H1 (cell line): ENCODE data around the gene EGFR.

Experiments used
- BACH1 ChIP-seq: IDR thresholded peaks from 2 replicates; pipeline ENCODE4 v1.6.1; 2012; ENCODE audit warnings: low read length, improper control_type of control experiment
- CBX8 ChIP-seq: fragments of 300-800, 300-1000 bp; sonication (generic); IDR thresholded peaks from 2 replicates; pipeline ENCODE4 v1.7.1; 2016; ENCODE audit warnings: low read depth, low read length, borderline replicate concordance
- CEBPB ChIP-seq: IDR thresholded peaks from 2 replicates; pipeline ENCODE4 v1.6.1; 2012; ENCODE audit warnings: low read depth, low read length
- CHD2 ChIP-seq: IDR thresholded peaks from 2 replicates; pipeline ENCODE4 v1.6.1; 2012; ENCODE audit warnings: low read length, improper control_type of control experiment
- EP300 ChIP-seq, 2 experiments: IDR thresholded peaks; 1 replicate in 1 of 2; 2 replicates in 1 of 2; pipeline ENCODE4 v1.6.1; 2011 to 2012; ENCODE audit warnings: low read depth in 2 of 2, low read length in 2 of 2, mild to moderate bottlenecking in 2 of 2, borderline replicate concordance in 1 of 2, inconsistent platforms in 1 of 2, moderate library complexity in 1 of 2
- EZH2 ChIP-seq: fragments of 200-600 bp; sonication (generic); IDR thresholded peaks from 2 replicates; pipeline ENCODE4 v1.7.1; 2012; ENCODE audit warnings: low read depth, mild to moderate bottlenecking, moderate library complexity, low read length, inconsistent platforms; ENCODE audit not compliant: severe bottlenecking
- MAFK ChIP-seq: IDR thresholded peaks from 2 replicates; pipeline ENCODE4 v1.6.1; 2012; ENCODE audit warnings: low read depth, mild to moderate bottlenecking, improper control_type of control experiment, low read length
- SP1 ChIP-seq: IDR thresholded peaks from 2 replicates; pipeline ENCODE4 v1.6.1; 2011; ENCODE audit warnings: low read depth, low read length
- TCF12 ChIP-seq: IDR thresholded peaks from 2 replicates; pipeline ENCODE4 v1.6.1; 2011; ENCODE audit warnings: low read depth, mild to moderate bottlenecking, low read length
- ZNF274 ChIP-seq: IDR thresholded peaks from 2 replicates; pipeline ENCODE4 v1.7.0; 2012; ENCODE audit warnings: low read length, borderline replicate concordance; ENCODE audit errors: extremely low read depth
- TF ChIP-seq, protein P1 (sequence below): IDR thresholded peaks from 2 replicates; pipeline ENCODE4 v1.6.1; 2012; ENCODE audit warnings: inconsistent platforms
- TF ChIP-seq, protein P2 (sequence below), 3 experiments: IDR thresholded peaks; 1 replicate in 2 of 3; 2 replicates in 1 of 3; pipeline versions ENCODE4 v1.5.1 to v1.6.1; 2011; ENCODE audit warnings: low read length in 3 of 3, mild to moderate bottlenecking in 3 of 3, inconsistent platforms in 2 of 3, low read depth in 1 of 3, moderate library complexity in 1 of 3; ENCODE audit not compliant: insufficient read depth in 1 of 3; ENCODE audit errors: control extremely low read depth in 1 of 3
- TF ChIP-seq, protein P3 (sequence below): IDR thresholded peaks from 2 replicates; pipeline ENCODE4 v1.6.1; 2011; ENCODE audit warnings: low read depth, mild to moderate bottlenecking, low read length; ENCODE audit not compliant: insufficient read depth
- TF ChIP-seq, protein P4 (sequence below): IDR thresholded peaks from 2 replicates; pipeline ENCODE4 v1.6.1; 2011; ENCODE audit warnings: low read length, improper control_type of control experiment

DNA sequence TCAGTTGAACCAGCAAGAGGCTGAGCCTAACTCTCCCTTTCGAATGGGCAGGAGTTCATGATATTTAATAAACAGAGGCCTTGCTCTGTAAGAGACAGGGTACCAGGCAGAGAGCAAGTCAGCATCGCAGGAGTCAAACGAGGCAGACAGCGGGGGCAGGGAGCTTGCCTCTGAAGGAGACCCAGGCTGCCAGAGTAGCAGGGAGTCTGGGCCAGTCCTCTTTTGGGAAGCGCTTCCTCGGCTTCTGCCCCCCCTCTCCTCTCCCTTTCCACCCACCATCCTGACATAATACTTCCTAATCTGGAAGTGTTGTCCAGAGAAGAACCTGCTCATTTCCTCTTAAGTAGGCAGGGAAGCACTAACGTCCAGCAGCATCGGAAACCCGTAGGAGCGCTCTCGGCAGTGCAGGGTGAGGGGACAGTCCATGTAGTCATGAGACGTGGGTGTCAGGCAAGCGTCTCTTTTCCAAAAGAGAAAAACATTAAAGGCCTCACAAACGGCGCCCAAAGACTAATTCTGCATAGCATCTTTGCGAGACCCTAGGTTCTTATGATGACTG, 171.1 kb downstream of the EGFR start:
- TF ChIP-seq SP1 (no peak), BACH1 (no peak), MAFK (no peak), CBX8 (no peak), TCF12 (no peak), CEBPB (no peak), EZH2 (no peak), CHD2 (no peak), ZNF274 (no peak), EP300 (IDR thresholded peaks at IDR 0.05; ENCODE audit: borderline replicate concordance in 1 of 2, low read depth in 2 of 2, low read length in 2 of 2) (no peak)
- TF ChIP-seq, protein P1, sequence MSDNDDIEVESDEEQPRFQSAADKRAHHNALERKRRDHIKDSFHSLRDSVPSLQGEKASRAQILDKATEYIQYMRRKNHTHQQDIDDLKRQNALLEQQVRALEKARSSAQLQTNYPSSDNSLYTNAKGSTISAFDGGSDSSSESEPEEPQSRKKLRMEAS, result no peak
- TF ChIP-seq, protein P2, sequence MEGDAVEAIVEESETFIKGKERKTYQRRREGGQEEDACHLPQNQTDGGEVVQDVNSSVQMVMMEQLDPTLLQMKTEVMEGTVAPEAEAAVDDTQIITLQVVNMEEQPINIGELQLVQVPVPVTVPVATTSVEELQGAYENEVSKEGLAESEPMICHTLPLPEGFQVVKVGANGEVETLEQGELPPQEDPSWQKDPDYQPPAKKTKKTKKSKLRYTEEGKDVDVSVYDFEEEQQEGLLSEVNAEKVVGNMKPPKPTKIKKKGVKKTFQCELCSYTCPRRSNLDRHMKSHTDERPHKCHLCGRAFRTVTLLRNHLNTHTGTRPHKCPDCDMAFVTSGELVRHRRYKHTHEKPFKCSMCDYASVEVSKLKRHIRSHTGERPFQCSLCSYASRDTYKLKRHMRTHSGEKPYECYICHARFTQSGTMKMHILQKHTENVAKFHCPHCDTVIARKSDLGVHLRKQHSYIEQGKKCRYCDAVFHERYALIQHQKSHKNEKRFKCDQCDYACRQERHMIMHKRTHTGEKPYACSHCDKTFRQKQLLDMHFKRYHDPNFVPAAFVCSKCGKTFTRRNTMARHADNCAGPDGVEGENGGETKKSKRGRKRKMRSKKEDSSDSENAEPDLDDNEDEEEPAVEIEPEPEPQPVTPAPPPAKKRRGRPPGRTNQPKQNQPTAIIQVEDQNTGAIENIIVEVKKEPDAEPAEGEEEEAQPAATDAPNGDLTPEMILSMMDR (IDR thresholded peaks at IDR 0.05; ENCODE audit: control extremely low read depth in 1 of 3, insufficient read depth in 1 of 3, low read depth in 1 of 3, low read length in 3 of 3), result no peak
- TF ChIP-seq, protein P3, sequence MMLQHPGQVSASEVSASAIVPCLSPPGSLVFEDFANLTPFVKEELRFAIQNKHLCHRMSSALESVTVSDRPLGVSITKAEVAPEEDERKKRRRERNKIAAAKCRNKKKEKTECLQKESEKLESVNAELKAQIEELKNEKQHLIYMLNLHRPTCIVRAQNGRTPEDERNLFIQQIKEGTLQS, result no peak
- TF ChIP-seq, protein P4, sequence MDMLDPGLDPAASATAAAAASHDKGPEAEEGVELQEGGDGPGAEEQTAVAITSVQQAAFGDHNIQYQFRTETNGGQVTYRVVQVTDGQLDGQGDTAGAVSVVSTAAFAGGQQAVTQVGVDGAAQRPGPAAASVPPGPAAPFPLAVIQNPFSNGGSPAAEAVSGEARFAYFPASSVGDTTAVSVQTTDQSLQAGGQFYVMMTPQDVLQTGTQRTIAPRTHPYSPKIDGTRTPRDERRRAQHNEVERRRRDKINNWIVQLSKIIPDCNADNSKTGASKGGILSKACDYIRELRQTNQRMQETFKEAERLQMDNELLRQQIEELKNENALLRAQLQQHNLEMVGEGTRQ, result no peak
